NCI-H748 (cell line): ENCODE measurements around the gene PCSK1.
A peak's percentile ranks its signal among the peaks of the same experiment; 100 is the strongest.
"Not testable (repeated sequence)": the region's sequence is repeated elsewhere in the genome, so short reads cannot be mapped to it uniquely, and the experiment has no call there.

Experiments
- DNase-seq: peaks from one replicate; lab custom pipeline; 2025; ENCODE audit not compliant: unreplicated experiment; lab: John Stamatoyannopoulos, UW

Gene PCSK1

DNA sequence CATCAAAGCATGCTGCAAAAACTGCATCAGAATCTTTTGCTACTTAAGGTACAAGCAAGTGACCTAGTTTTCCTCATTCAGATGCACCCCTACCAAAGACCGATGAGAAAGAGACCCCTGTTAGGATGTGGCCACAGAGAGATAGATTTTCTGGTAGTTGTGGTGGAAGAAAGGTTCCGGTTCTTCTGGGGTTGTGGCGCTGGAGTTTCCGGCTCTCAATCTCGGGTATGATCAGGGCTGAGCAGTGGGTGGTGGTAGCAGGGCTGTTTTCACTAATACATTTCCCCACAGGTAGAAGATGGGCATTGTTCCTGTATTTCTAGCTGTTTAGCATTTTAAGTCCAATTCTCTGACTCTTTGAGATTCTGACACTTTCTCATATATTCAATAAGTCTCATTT lies 58.4 kb downstream of the PCSK1 start:
- DNase-seq = no peak

DNA sequence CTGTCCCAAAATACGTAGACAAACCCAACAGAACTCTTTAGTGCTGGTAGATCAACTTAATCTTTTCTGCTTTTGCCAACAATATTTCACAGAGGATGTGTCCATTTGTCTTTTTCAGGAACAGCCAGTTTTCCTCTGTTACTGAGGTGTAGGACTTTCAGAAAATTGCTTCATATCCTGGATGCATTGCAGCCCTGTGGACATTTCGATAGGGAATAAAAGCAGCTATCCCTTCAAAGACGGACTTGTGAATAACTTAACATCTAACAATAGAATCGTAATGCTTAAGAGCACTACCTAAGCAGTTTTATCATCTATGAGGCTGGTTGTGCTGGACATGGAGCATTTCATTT lies 59.7 kb downstream of the PCSK1 start:
- DNase-seq = no peak

DNA sequence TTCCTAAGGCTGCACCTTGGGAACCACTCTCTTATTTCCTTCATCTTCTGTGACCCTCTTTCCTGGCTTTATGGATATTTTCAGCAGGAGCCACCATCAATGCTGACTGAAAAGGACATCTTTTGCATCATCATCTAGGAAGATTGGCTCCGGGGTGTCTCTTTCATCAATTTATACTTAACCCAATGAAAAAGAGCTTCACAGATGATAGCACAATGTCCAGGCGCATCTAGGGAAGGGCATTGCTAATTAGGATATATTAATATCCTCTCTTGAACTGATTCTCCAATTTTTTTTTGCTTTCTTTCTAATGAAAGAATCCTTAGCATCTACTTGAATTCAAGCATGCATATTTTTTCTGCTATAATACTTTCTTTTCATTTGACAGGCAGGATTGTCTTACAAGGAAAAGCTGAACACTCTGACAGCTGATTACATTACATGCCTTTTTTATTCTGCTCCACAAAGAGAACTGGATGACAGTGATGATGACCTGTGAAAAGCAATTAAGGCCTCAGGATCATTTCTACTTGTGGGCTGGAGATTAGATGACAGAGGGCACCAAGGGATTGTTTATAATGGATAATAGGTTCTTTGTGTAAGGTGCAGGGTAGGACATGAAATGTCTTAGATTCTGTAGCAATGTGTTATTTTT lies 60.2 kb downstream of the PCSK1 start:
- DNase-seq = no peak

DNA sequence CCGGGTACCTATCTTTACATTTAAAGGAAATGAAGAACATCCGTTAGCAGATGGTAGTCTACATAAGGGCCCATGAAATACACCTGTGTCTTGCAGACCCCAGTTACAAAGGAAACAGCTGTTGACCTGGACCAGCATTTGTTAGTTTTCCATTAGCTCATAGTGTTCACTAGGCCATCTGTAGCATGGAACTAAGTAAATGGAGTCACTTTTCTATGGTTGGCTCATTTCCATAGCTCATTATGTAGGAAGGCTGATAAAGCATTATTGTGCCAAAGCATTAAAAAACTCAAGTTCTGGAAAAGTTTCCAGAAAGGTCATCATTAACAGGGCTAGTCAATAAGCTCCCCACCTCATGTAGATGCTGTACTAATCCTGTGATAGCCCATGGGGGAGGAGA lies 62.1 kb downstream of the PCSK1 start:
- peak; percentile 67 for DNase-seq

DNA sequence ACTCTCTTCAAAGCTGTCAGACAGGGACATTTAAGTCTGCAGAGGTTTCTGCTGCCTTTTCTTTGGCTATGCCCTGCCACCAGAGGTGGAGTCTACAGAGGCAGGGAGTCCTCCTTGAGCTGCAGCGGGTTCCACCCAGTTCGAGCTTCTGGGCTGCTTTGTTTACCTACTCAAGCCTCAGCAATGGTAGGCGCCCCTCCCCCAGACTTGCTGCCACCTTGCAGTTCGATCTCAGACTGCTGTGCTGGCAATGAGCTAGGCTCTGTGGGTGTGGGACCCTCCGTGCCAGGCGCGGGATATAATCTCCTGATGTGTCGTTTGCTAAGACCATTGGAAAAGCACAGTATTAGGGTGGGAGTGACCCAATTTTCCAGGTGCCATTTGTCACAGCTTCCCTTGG lies 65.7 kb downstream of the PCSK1 start:
- not testable (repeated sequence) for DNase-seq

DNA sequence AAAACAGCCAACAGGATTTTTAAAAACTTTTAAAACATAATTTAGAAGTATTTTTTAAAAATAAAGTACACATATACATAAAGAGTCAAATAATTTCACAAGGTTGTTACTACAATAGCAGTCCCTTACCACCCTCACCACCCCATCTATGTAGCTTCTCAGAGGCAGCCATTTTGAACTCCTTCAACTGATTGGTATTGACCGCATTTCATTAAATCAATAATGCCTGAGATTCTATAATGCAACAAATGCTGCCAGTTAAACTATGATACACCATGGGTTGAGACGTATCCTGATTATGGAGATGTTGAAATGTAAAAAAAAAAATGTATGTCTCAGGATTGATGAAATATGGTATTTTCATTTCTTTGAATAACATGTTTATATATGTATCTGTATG lies 78.8 kb downstream of the PCSK1 start:
- no peak for DNase-seq

DNA sequence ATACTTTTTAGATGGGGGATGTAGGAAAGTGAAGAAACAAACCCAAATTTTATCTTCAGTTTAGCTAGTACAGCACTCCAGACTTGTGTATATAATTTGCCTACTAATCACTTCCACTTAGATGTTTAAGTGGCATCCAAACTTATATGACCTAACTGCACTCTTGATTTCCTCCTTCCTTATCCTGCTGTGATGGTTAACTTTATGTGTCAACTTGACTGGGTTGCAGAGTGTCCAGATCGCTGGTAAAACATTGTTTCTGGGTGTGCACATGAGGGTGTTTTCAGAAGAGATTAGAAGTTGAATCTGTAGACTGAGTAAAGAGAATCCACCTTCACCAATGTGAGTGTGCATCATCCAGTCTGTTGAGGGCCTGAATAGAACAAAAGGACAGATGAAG lies 79.8 kb downstream of the PCSK1 start:
- no peak for DNase-seq

DNA sequence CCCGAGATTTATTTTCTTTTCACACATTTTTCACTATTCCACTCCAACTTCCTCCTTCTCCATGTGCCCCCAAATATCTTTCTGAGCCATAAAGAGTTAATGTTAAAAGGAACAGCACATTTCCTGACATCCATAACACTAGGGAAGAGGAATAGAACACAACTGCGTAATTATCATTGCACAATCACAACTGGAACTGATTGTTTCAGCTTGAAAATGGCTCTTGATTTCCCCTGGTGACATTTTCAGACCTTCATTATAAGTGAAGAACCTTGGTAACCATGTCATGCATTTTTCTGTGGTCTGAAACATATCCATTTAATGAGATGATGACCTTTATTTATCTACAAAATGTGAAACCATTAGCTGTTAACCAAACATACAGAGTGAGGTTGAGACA lies 82.4 kb downstream of the PCSK1 start:
- DNase-seq = no peak

DNA sequence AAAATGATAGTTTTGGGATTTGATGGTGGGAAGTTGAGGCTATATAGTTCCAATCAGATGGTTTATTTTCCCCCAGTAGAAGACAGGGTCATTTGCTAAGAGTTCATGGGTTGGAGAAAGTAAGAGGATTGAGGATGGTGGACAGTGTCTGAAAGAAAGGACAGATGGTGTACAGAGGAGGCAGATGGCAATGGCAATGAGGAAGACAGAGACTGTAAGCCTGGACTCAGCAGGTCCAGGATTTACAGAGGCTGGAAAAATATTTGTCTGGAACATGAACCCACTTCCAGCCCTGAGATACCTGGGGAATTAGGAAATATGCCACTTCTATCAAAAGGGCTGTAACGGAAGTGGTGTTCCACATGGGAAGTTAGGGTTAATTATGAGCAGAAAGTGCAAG lies 84.5 kb downstream of the PCSK1 start:
- no peak for DNase-seq

DNA sequence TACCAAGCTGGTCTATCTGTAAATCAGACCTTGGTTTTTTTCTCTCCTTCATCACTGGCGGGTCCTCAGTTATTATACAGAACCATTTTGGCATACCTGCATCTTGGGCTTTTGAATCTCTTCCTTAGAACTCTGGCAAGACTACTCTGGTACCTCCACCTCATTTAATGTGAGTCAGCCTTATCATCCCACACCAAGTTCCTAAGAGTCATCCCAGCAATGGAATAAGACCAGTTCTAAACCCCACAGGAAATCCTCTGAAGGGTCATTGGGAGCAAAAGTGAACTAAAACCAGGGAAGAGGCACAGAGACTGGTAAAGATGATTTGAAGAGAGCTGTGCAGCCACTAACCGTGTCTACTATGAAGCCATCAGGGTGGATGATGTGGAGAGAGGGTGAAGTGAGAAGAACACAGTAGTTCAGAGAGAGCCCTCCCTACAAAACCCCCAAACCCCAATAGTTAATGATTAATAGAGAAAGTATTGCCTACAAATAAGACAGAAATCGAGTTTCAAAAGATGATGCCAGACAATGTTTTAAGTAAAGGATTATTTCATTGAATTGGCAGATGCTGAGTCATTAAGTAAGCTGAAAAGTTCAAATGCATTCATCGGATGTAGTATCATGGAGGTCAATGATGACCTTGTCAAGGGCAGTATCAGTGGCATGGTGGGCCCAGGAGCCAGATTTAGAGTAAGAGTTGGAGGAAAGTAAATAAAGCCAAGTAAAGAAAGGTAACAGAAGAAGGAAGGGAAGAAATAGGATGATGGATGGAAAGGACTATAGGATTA lies 85.4 kb downstream of the PCSK1 start:
- no peak for DNase-seq

DNA sequence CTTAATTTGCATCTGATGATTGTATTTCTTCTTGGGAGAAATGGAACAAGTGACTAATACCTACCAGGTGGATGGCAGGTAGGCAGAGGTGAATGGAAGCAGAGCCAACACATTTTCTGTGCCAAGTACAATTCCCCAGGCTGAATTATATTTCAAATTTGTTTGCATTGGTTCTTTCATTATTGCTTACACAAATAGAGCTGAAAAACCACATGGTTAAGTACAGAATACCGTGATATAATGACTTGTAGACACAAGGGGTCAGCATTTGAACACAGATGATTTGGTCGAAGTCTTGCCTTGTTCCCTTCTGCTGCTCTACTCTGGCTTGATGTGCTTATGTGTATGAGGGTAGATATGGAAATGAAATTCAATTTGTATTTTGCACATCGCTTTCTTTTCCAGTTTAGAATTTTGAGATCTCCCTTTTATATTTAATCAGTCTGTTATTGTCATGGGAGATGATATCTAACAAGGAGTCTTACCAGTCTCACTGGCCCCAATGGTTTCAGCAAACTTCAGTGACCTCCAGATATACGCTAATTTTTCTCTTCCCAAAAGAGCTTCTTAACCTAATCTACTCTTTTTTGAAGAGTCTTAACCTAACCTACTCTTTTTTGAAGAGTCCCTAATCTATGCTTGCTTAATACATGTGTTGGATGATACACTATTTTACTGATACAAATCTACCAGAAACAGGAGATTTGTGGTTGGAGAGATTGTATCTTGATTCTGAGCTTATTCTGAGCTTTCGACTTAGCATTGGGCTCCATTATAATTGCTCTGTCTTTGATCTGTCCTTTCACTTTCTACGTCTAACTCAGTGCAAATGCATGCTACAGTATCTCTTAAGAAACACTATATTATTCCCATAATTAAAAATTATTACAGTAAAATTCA lies 88.1 kb downstream of the PCSK1 start:
- peak; percentile 76 for DNase-seq

DNA sequence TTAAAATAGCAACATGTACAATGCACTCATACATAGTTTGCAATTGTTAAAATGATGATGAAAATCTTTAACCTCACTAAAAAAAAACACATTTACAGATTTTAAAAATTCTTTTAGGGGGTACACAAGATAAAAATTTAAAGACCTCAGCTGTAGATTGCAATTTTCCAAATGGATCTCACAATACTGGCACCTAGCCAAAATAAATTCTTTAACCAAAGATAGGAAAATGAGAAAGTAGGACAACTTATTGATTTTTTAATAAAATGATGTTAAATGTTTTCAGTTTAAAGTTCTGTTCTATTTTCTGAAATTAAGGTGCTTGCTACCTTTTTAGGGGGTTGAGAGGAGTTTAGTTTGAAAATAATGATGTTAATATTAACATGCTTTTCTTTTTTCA lies 90.0 kb downstream of the PCSK1 start:
- no peak for DNase-seq

DNA sequence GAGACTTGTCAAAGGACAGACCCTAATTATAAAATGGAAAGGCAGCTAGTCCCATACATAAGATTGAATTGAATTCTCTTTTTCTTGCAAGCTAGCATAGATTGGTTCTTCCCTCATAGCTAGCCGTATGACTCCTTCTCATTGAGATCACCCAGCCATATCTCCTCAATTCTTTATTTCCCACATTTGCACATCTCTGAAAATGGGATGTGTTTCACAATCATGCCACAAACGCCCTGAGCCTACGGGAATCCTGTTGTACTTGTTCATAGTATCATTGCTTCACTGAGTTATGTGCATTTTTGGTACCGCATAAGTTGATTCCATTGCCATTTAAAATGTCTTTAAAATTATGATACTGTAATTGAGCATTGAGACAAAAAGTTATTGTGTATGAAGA lies 90.5 kb downstream of the PCSK1 start:
- DNase-seq = no peak
